ENCODE results near the gene TAPT1. TPM values are rescaled to one million over a fixed set of nuclear protein-coding genes. Genes with fewer than 3 reads are reported as not detected.
A peak's percentile ranks its signal among the peaks of the same experiment; 100 is the strongest.

TAPT1 gene
- total RNA-seq, 6 donors from 2014 or later = 22.3 to 79.0 (median 48.1) TPM

DNA sequence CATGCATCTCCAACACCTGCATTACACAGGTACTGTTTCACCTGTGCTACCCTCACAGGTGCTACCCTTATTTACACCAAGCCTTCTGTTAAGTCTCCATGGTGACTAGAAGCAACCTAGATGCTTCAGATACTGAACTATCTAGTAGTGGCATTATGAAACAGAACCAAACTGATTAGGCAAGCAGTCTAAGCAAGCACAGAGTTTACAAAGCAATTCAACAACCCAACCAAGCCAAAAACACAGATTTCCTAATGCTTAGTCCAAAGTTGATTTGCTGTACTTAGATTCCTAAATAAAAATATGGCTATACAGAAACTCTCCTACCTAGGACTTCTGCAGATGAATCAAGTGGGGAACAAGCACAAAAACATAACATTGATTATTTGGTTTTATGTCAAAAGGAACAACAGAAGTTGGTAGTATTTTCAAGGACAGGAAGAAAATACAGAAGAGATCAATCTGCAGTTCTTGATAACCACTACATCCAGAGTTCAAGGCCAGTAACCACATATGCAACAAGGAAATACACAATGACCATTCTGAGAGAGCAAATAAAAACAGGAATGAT lies 3.2 kb downstream of the TAPT1 start:
- TF ChIP-seq POLR2AphosphoS5 (IDR thresholded peaks at IDR 0.05) = no peak
- no peak for TF ChIP-seq POLR2A (IDR thresholded peaks at IDR 0.05)
- no peak for TF ChIP-seq CTCF (IDR thresholded peaks at IDR 0.05)
- TF ChIP-seq EP300 (IDR thresholded peaks at IDR 0.05) = no peak
- H3K4me1 ChIP-seq = peaks cover 36 to 51% (median 41%) of the 10 kb centered on the region in 4 donors
- peak overlapping the region in 3 of 4 donors; percentile 0 to 100 (median 50) for H3K27ac ChIP-seq

GRCh38 chr4:16218950-16219349 lies 7.3 kb downstream of the TAPT1 start:
- H3K9me3 ChIP-seq = no peaks in the 10 kb centered on the region
- TF ChIP-seq EP300 (IDR thresholded peaks at IDR 0.05) (no peak), POLR2AphosphoS5 (IDR thresholded peaks at IDR 0.05) (no peak), CTCF (IDR thresholded peaks at IDR 0.05) (no peak), POLR2A (IDR thresholded peaks at IDR 0.05) (no peak)
- H3K36me3 ChIP-seq = peaks cover 0 to 2% (median 0%) of the 10 kb centered on the region in 4 donors
- peaks cover 25 to 37% (median 31%) of the 10 kb centered on the region in 4 donors for H3K4me1 ChIP-seq
- no peaks in the 10 kb centered on the region for H3K27me3 ChIP-seq
- no peak overlapping the region for H3K4me3 ChIP-seq
- no peak overlapping the region for H3K27ac ChIP-seq
- ATAC-seq (ENCODE audit: low FRiP score in 2 of 2) (no peak), DNase-seq (no peak)

More for the DNA sequence above, 3.2 kb downstream of the TAPT1 start:
- H3K27me3 ChIP-seq = no peaks in the 10 kb centered on the region
- H3K36me3 ChIP-seq = peaks cover 0 to 2% (median 0%) of the 10 kb centered on the region in 4 donors
- peak overlapping the region in 1 of 4 donors; percentile 92 for H3K4me3 ChIP-seq
- no peak for DNase-seq
- peak in 1 of 2 donors; percentile 86 for ATAC-seq (ENCODE audit: low FRiP score in 2 of 2)
- no peaks in the 10 kb centered on the region for H3K9me3 ChIP-seq

DNA sequence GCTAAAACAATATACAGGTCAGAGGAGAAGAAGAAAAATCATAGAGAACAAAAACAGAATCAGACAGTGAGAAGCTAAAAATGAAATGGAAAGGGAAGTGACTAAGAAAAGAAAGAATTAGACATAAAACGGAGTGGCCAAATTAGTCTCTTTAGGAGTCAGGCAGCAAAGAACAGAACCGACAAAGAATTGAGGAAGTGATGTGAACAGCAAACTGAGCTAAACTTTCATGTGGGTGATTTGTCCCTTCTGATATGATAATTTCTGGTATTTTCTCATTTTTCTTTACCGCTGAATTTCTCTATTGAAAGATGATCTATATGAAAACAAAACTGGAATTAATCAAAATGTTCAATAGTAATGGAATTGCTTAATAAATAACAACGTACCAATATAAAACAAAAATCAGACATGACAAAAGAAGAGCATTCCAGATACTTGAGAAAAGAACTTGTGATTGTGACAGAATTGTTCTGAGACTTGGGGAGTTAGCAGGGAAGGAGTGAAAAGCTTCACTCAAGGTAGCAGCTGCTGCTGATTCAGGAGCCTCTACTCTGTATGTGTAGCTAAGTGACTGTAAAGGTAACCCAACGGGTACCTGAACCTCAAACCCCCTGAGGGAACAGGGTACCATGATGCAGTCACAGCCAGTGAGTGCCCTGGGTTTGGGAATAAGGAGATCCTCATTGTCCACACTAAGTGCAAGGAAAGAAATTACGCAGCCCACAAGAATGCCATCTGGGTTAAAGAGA lies 8.8 kb downstream of the TAPT1 start:
- whole genome bisulfite sequencing, 2 donors = 73 to 79% methylated on average over 6 of the region's 6 CpGs
- H3K9me3 ChIP-seq = no peaks in the 10 kb centered on the region
- H3K27me3 ChIP-seq = no peaks in the 10 kb centered on the region
- peaks cover 18 to 26% (median 24%) of the 10 kb centered on the region in 4 donors for H3K4me1 ChIP-seq
- no peak for TF ChIP-seq CTCF (IDR thresholded peaks at IDR 0.05)
- TF ChIP-seq POLR2AphosphoS5 (IDR thresholded peaks at IDR 0.05) = no peak
- no peak for TF ChIP-seq POLR2A (IDR thresholded peaks at IDR 0.05)
- no peak for TF ChIP-seq EP300 (IDR thresholded peaks at IDR 0.05)
- ATAC-seq (ENCODE audit: low FRiP score in 2 of 2) (no peak), DNase-seq (no peak)
- peaks cover 0 to 3% (median 0%) of the 10 kb centered on the region in 4 donors for H3K36me3 ChIP-seq
- no peak overlapping the region for H3K4me3 ChIP-seq
- no peak overlapping the region for H3K27ac ChIP-seq

DNA sequence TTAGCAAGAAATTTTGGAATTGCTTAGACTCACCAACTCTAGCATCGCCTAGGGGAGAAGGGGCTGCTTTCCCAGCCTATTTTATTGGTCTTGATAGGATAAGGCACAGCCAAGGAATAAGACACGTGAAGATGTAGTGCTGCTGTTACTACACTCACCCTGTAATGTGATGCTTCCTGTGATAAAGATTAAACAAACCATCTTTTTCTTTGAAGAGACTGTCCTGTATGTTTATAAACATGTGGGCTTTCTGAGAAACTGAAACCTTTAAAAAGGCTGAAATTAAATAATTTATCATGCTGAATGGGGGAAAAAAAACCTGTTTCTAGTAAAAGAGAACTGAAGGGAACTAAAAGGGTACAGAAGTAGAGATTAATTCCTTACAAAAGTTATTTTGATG lies 13.2 kb downstream of the TAPT1 start:
- Histone ChIP-seq H3K36me3 (peaks cover 0 to 22% (median 2%) of the 10 kb centered on the region in 4 donors), H3K4me3 (no peak overlapping the region), H3K4me1 (peaks cover 12 to 24% (median 20%) of the 10 kb centered on the region in 4 donors), H3K27ac (no peak overlapping the region), H3K9me3 (no peaks in the 10 kb centered on the region), H3K27me3 (no peaks in the 10 kb centered on the region)
- 51 to 56% methylated on average over 2 of the region's 2 CpGs for WGBS, 2 donors
- no peak for ATAC-seq (ENCODE audit: low FRiP score in 2 of 2)
- no peak for DNase-seq
- TF ChIP-seq CTCF (IDR thresholded peaks at IDR 0.05) (no peak), EP300 (IDR thresholded peaks at IDR 0.05) (no peak), POLR2AphosphoS5 (IDR thresholded peaks at IDR 0.05) (no peak), POLR2A (IDR thresholded peaks at IDR 0.05) (no peak)

Measured in upper lobe of left lung (tissue), 6 donors.